ENCODE results near the gene DUSP9.

DUSP9 gene

DNA sequence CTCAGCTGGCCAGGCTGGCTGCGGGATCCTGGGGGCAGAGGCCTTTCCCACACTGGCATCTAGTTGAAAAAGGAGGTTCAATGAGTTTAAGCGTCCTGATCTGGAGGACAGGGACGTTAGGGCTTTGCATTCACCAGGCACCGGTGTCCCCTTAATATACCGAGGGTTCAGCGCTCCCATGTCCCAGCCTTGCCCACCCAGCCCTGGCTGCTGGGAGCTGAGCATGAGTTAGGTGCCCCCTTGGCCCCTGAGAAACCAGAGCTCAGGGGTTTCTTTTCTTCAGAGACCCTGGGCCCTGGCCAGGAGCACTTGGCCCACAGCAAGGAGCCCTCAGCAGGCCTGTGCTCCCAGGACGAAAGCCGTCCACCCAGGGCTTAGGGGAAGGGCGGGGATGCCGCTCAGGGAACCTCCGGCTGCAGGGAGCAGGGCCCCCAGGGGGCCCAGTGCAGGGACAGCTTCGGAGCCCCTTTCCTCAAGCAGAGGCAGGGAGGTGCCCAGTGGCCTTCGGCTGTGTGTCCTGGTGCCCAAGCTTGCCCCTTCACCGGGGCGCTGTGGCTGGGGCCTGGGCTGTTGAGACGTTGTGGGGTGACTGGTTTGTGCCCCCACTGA is 20.9 kb upstream of the DUSP9 start:
- no peak for DNase-seq (ENCODE audit: low read depth)
- no peak overlapping the region for H3K4me3 ChIP-seq (ENCODE audit: control insufficient read depth, low read depth, low read length)
- TF ChIP-seq, protein P1, sequence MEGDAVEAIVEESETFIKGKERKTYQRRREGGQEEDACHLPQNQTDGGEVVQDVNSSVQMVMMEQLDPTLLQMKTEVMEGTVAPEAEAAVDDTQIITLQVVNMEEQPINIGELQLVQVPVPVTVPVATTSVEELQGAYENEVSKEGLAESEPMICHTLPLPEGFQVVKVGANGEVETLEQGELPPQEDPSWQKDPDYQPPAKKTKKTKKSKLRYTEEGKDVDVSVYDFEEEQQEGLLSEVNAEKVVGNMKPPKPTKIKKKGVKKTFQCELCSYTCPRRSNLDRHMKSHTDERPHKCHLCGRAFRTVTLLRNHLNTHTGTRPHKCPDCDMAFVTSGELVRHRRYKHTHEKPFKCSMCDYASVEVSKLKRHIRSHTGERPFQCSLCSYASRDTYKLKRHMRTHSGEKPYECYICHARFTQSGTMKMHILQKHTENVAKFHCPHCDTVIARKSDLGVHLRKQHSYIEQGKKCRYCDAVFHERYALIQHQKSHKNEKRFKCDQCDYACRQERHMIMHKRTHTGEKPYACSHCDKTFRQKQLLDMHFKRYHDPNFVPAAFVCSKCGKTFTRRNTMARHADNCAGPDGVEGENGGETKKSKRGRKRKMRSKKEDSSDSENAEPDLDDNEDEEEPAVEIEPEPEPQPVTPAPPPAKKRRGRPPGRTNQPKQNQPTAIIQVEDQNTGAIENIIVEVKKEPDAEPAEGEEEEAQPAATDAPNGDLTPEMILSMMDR (conservative IDR thresholded peaks at IDR 0.05; ENCODE audit: control insufficient read depth, insufficient read depth, low read depth, low read length) = no peak

DNA sequence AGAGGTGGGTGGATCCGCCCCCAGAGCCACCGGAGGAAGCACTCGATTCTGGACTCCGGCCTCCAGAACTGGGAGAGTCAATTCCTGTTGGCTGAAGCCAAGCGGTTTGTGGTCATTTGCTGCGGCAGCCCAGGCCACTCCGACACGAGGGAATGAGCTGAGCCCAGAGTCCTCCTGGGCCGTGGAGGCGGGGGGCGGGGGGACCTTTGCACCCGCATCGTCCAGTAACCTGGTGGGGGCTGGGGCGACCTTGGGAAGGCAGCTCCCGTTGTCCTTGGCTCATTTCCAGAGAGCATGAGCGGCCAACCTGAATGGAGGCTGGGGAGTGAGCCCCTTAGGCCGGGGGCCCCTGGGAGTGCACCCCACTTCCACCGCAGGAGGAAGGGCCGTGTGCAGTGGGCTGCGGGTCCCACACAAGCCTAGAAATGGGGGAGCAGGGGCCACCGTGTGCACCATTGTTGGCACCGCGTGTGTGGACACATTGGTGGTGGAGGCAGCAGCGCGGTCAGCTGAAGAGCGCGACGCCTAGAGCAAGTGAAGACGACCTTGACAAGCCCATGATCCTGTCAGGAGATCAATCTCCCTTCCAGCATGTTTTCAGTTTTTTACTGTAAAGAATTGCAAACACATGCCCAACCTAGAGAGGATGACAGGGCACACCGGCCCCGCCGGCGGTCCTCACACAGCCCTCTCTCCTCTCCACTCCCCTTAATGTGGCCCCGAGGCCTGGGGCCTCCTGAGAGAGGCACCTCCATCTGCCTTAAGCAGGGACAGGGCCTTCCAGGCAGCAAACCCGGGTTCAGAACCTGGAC is 19.9 kb upstream of the DUSP9 start:
- H3K4me3 ChIP-seq (ENCODE audit: control insufficient read depth, low read depth, low read length) = no peak overlapping the region
- DNase-seq (ENCODE audit: low read depth) = no peak
- TF ChIP-seq, protein P1 (conservative IDR thresholded peaks at IDR 0.05; ENCODE audit: control insufficient read depth, insufficient read depth, low read depth, low read length) = no peak

DNA sequence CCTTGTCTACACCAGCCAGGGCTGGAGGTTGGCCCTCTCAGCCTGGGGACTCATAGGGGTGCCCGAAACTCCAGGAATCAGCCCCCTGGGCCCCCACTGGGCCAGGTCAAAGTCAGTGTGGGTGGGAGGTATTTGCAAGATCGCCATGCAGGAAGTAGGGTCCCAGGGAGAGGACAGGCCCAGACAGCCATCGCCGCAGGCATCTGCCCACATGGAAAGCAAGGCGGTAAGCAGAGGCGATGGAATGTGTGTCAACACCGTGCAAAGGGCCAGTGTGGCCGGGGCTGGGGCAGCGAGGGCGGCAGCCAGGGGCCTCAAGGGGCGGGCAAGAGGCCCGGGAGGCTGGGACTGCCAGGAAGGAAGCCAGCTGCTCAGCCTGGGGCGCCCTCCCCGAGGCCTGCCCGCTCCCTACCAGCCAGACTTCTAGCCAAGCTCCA is 19.3 kb upstream of the DUSP9 start:
- DNase-seq (ENCODE audit: low read depth) = no peak
- H3K4me3 ChIP-seq (ENCODE audit: control insufficient read depth, low read depth, low read length) = no peak overlapping the region
- TF ChIP-seq, protein P1 (conservative IDR thresholded peaks at IDR 0.05; ENCODE audit: control insufficient read depth, insufficient read depth, low read depth, low read length) = no peak

DNA sequence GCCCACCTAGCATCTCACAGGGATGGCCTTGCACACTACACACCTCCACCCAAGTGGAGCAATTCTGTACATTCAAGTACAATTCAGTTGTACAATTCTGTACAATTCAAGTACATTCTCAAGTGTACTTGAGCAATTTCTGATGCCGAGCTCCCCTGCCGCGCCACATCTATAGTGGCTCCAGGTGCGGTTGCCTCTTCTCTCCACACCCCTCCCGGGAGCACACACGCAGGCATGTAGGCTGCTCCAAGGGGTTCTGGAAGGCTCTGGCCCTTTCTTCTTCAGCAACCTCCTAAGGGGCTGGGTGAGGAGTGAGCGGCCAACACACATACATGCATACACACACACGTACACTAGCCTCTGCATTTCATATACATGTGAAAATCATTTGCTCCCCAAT is 18.9 kb upstream of the DUSP9 start:
- DNase-seq (ENCODE audit: low read depth) = no peak
- TF ChIP-seq, protein P1 (conservative IDR thresholded peaks at IDR 0.05; ENCODE audit: control insufficient read depth, insufficient read depth, low read depth, low read length) = no peak
- no peak overlapping the region for H3K4me3 ChIP-seq (ENCODE audit: control insufficient read depth, low read depth, low read length)

DNA sequence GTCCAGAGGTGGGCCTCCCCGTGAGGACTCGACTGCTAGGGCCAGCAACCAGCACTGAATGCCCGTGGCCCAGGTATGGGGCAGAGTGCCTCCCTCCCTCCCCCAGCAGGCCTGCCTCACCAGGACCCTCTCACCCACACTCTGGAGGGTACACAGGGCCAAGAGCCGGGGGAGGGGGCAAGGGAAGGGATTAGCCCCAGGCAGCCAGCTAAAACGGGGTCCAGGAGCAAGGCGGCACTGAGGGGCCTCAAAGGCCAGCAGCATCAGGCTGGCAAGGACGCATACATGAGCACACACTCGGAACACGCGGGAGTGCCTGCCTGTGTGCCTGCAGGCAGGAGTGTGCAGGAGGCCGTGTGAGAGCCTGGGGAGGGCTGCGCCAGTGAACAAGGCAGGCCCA is 18.3 kb upstream of the DUSP9 start:
- no peak overlapping the region for H3K4me3 ChIP-seq (ENCODE audit: control insufficient read depth, low read depth, low read length)
- TF ChIP-seq, protein P1 (conservative IDR thresholded peaks at IDR 0.05; ENCODE audit: control insufficient read depth, insufficient read depth, low read depth, low read length) = no peak
- DNase-seq (ENCODE audit: low read depth) = no peak

DNA sequence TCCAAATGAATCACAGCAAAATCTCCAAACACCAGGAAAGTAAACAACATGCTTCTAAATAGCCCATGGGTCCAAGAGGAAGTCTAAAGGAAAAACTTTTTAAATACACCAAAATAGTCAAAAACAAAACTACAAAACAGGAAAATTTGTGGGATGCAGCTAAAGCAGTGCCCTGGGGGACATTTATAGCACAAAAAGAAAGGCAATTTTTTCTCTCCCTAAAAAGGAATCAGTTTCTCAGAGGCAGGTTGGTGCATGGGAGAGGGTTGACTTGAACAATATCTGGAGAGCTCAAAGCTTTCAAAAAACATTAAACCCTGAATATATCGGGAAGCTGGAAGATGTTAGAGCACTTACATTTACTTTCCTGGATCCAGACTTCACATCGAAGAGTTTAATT is 15.7 kb upstream of the DUSP9 start:
- no peak for DNase-seq (ENCODE audit: low read depth)
- TF ChIP-seq, protein P1 (conservative IDR thresholded peaks at IDR 0.05; ENCODE audit: control insufficient read depth, insufficient read depth, low read depth, low read length) = no peak

More for the DNA sequence above, 15.7 kb upstream of the DUSP9 start:
- no peak overlapping the region for H3K4me3 ChIP-seq (ENCODE audit: control insufficient read depth, low read depth, low read length)
